ENCODE data around the gene FUT1.

DNA sequence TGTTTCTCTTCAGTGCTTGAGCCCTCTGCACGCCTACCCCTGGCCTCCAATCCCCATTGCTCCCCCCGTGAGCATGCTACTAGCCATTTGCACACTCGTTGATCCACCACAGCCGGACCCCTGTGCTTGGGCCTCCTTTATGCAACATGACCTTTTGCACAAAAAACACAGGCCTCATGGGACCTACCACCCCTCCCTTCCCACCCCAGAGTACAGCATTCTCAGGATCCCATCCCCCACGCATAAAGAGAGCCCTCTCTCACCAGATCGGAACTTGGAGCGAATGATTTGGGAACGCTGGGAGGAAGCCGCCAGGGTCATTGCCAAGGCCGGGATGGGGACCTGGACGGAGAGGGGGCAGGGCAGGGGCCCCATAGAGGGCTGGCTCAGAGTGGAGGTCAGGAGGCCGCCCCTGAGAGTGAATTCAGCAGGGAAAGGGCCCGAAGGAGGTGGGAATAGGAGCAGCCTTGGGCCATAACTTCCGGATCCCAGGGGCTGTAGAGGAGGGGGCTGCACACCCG, 33.7 kb downstream of the FUT1 start:
- no peak for TF ChIP-seq EZH2 (IDR thresholded peaks at IDR 0.05)
- no peak for TF ChIP-seq POLR2AphosphoS5 (IDR thresholded peaks at IDR 0.05; ENCODE audit: borderline replicate concordance, low read depth, low read length)

All from SK-N-MC (cell line).